ENCODE measurements around the gene XPOT.

XPOT gene

GRCh38 chr12:64440100-64440499, 35.9 kb downstream of the XPOT start:
- Histone ChIP-seq H3K79me2 (ENCODE audit: insufficient read depth, low read length) (no peaks in the 10 kb centered on the region), H3K27me3 (ENCODE audit: insufficient read depth, low read length, poor library complexity, severe bottlenecking) (no peaks in the 10 kb centered on the region), H3K9ac (ENCODE audit: low read depth, low read length, poor library complexity, severe bottlenecking) (no peak overlapping the region), H3K4me1 (ENCODE audit: insufficient read depth, low read length, poor library complexity, severe bottlenecking) (no peaks in the 10 kb centered on the region), H3K4me2 (ENCODE audit: low read depth, low read length, poor library complexity, severe bottlenecking) (no peak overlapping the region), H3K36me3 (ENCODE audit: insufficient read depth, low read length) (peaks cover 78% of the 10 kb centered on the region), H3K9me3 (ENCODE audit: insufficient read depth, low read depth, low read length) (no peaks in the 10 kb centered on the region), H3K4me3 (ENCODE audit: low read length, poor library complexity, severe bottlenecking) (no peak overlapping the region), H2AFZ (ENCODE audit: low read length) (no peak overlapping the region), H3F3A (ENCODE audit: low read depth) (no peaks in the 10 kb centered on the region), H4K20me1 (ENCODE audit: insufficient read depth, low read length, poor library complexity, severe bottlenecking) (no peaks in the 10 kb centered on the region), H3K9me2 (replicated peaks; ENCODE audit: low read depth, low read length) (no peaks in the 10 kb centered on the region)
- TF ChIP-seq CTCF (conservative IDR thresholded peaks at IDR 0.05; ENCODE audit: low read length) (no peak), EZH2phosphoT487 (IDR thresholded peaks at IDR 0.05; ENCODE audit: borderline replicate concordance) (no peak)

- Histone ChIP-seq H3K4me3 (ENCODE audit: low read length, poor library complexity, severe bottlenecking) (no peak overlapping the region), H3K79me2 (ENCODE audit: insufficient read depth, low read length) (no peaks in the 10 kb centered on the region), H3K36me3 (ENCODE audit: insufficient read depth, low read length) (peaks cover 63% of the 10 kb centered on the region; the same call in 1 of the 2 replicates), H2AFZ (ENCODE audit: low read length) (no peak overlapping the region), H3K4me1 (ENCODE audit: insufficient read depth, low read length, poor library complexity, severe bottlenecking) (no peaks in the 10 kb centered on the region), H3K27me3 (ENCODE audit: insufficient read depth, low read length, poor library complexity, severe bottlenecking) (no peaks in the 10 kb centered on the region), H3K9me2 (replicated peaks; ENCODE audit: low read depth, low read length) (no peaks in the 10 kb centered on the region), H4K20me1 (ENCODE audit: insufficient read depth, low read length, poor library complexity, severe bottlenecking) (no peaks in the 10 kb centered on the region), H3K9ac (ENCODE audit: low read depth, low read length, poor library complexity, severe bottlenecking) (no peak overlapping the region), H3F3A (ENCODE audit: low read depth) (no peaks in the 10 kb centered on the region), H3K4me2 (ENCODE audit: low read depth, low read length, poor library complexity, severe bottlenecking) (no peak overlapping the region), H3K9me3 (ENCODE audit: insufficient read depth, low read depth, low read length) (no peaks in the 10 kb centered on the region)
- TF ChIP-seq EZH2phosphoT487 (IDR thresholded peaks at IDR 0.05; ENCODE audit: borderline replicate concordance), result no peak
- no peak for TF ChIP-seq CTCF (conservative IDR thresholded peaks at IDR 0.05; ENCODE audit: low read length)
Observed at GRCh38 chr12:64445490-64445889, 41.3 kb downstream of the XPOT start.

- no peaks in the 10 kb centered on the region for H3F3A ChIP-seq (ENCODE audit: low read depth)
Observed at GRCh38 chr12:64446295-64446694, 42.1 kb downstream of the XPOT start.

More at GRCh38 chr12:64446295-64446694, 42.1 kb downstream of the XPOT start:
- Histone ChIP-seq H3K36me3 (ENCODE audit: insufficient read depth, low read length) (peaks cover 55% of the 10 kb centered on the region; the same call in 1 of the 2 replicates), H3K9ac (ENCODE audit: low read depth, low read length, poor library complexity, severe bottlenecking) (no peak overlapping the region), H3K4me3 (ENCODE audit: low read length, poor library complexity, severe bottlenecking) (no peak overlapping the region), H3K4me2 (ENCODE audit: low read depth, low read length, poor library complexity, severe bottlenecking) (no peak overlapping the region), H3K79me2 (ENCODE audit: insufficient read depth, low read length) (peaks cover 3% of the 10 kb centered on the region; the same call in 1 of the 2 replicates), H3K9me2 (replicated peaks; ENCODE audit: low read depth, low read length) (no peaks in the 10 kb centered on the region), H3K27me3 (ENCODE audit: insufficient read depth, low read length, poor library complexity, severe bottlenecking) (no peaks in the 10 kb centered on the region), H3K9me3 (ENCODE audit: insufficient read depth, low read depth, low read length) (no peaks in the 10 kb centered on the region), H4K20me1 (ENCODE audit: insufficient read depth, low read length, poor library complexity, severe bottlenecking) (no peaks in the 10 kb centered on the region), H3K4me1 (ENCODE audit: insufficient read depth, low read length, poor library complexity, severe bottlenecking) (peaks cover 6% of the 10 kb centered on the region), H2AFZ (ENCODE audit: low read length) (no peak overlapping the region)
- TF ChIP-seq CTCF (conservative IDR thresholded peaks at IDR 0.05; ENCODE audit: low read length), result no peak
- TF ChIP-seq EZH2phosphoT487 (IDR thresholded peaks at IDR 0.05; ENCODE audit: borderline replicate concordance), result no peak
